ENCODE results near the gene DISP3.

GRCh38 chr1:11473491-11474034 is 5.4 kb upstream of the DISP3 start:
- TF ChIP-seq CTCF (IDR thresholded peaks at IDR 0.05; ENCODE audit: low read length) (no peak), EZH2 (IDR thresholded peaks at IDR 0.05; ENCODE audit: borderline replicate concordance, low read length) (no peak)

All from OCI-LY1 (cell line).